Body of pancreas (tissue), 4 donors: ENCODE results near the gene KRT6A. TPM values are rescaled to one million over a fixed set of nuclear protein-coding genes. Genes with fewer than 3 reads are reported as not detected.

ENCODE experiments used
- ATAC-seq: fragments of 150-250 bp; one replicate; pipeline ENCODE4 v1.9.1; 2016
- DNase-seq, 4 donors: peaks; one replicate each; pipeline ENCODE4 v3.0.0-alpha.2; 2019
- H3K27ac ChIP-seq, 4 donors: fragments of 200-600 bp; sonication (generic); 1 replicate in 3 of 4; 2 replicates in 1 of 4; pipeline versions ENCODE4 v1.5.1 to v1.6.1; 2016 to 2019; ENCODE audit warnings: mild to moderate bottlenecking in 1 of 4, mixed read lengths in 1 of 4, moderate library complexity in 1 of 4
- H3K27me3 ChIP-seq, 2 donors: fragments of 200-600 bp; sonication (generic); one replicate each; pipeline ENCODE4 v1.6.0; 2016; ENCODE audit warnings: mild to moderate bottlenecking in 1 of 2
- H3K36me3 ChIP-seq, 2 donors: fragments of 200-600 bp; sonication (generic); replicated peaks in 1 of 2; 2 replicates each; pipeline ENCODE4 v1.5.1; 2016; ENCODE audit warnings: low read depth in 2 of 2; ENCODE audit not compliant: insufficient read depth in 1 of 2
- H3K4me1 ChIP-seq: fragments of 200-600 bp; sonication (generic); one replicate; pipeline ENCODE4 v1.6.0; 2016
- H3K4me3 ChIP-seq, 2 donors: fragments of 200-600 bp; sonication (generic); 1 replicate in 1 of 2; 2 replicates in 1 of 2; pipeline ENCODE4 v1.5.1; 2016 to 2019
- H3K9me3 ChIP-seq, 3 donors: fragments of 200-600 bp; sonication (generic); 1 replicate in 2 of 3; 2 replicates in 1 of 3; pipeline ENCODE4 v1.5.1; 2016
- CTCF ChIP-seq, 7 experiments: fragments of 450-650 bp in 4 of 7; fragments of 200-600 bp in 3 of 7; sonication (generic) in 3 of 7; IDR thresholded peaks; one replicate each; pipeline ENCODE4 v1.5.1; 2016 to 2019; ENCODE audit warnings: antibody characterized with exemption in 7 of 7
- POLR2A ChIP-seq, 3 donors: fragments of 450-650 bp; IDR thresholded peaks; one replicate each; pipeline ENCODE4 v1.6.1; 2016; ENCODE audit warnings: antibody characterized with exemption in 3 of 3, mild to moderate bottlenecking in 2 of 3
- WGBS, 2 donors: methylation state at CpG; one replicate each; pipeline ENCODE4 v1.1.5; 2017; 5-methylcytosine and 5-hydroxymethylcytosine counted together
- intact Hi-C: fragments of 100-400 bp; cut with DNase I; formaldehyde crosslinking; loops from one replicate; pipeline ENCODE4 v1.15.1; 2023
- total RNA-seq, 2 donors: library from RNA; depleted of rRNA; stranded (reverse); fragments of >200 nt; gene quantifications; one replicate each; pipeline ENCODE4 v1.1.0, GENCODE V29; 2016

The KRT6A gene
- total RNA-seq, 2 donors from 2014 or later: not detected

GRCh38 chr12:52519826-52520662 is 27.0 kb upstream of the KRT6A start, which contains the start of gene KRT5:
Gene KRT5 (minus strand): TSS chr12:52520394. CDS start chr12:52520296, 98 bp downstream.
- H3K4me3 ChIP-seq: no peak within 1 kb of the TSS
- peaks cover 30% of the 10 kb centered on the region for H3K4me1 ChIP-seq
- H3K36me3 ChIP-seq: no peaks in the 10 kb centered on the region
- TF ChIP-seq CTCF (IDR thresholded peaks at IDR 0.05): no peak
- no peak for TF ChIP-seq POLR2A (IDR thresholded peaks at IDR 0.05)
- no peak for ATAC-seq
- H3K27ac ChIP-seq: peak within 1 kb of the TSS in 3 of 4 donors; percentile 65 to 76 (median 68)
- intact Hi-C loops: loop anchor here (10.0 kb wide), 1 partner anchor 365 kb away; no protein-coding TSS in a partner anchor
- no peaks in the 10 kb centered on the region for H3K27me3 ChIP-seq
- no peak for DNase-seq
- 83 to 87% methylated on average over 19 to 29 of the region's 29 CpGs for WGBS, 2 donors
- H3K9me3 ChIP-seq: no peaks in the 10 kb centered on the region

- intact Hi-C loops: loop anchor here (10.0 kb wide), 1 partner anchor 365 kb away; no protein-coding TSS in a partner anchor
- H3K4me1 ChIP-seq: peaks cover 30% of the 10 kb centered on the region
- TF ChIP-seq CTCF (IDR thresholded peaks at IDR 0.05) (no peak), POLR2A (IDR thresholded peaks at IDR 0.05) (no peak)
- ATAC-seq: no peak
- H3K27ac ChIP-seq: no peak overlapping the region
- 85 to 88% methylated on average over 2 to 3 of the region's 3 CpGs for WGBS, 2 donors
- no peak overlapping the region for H3K4me3 ChIP-seq
- no peak for DNase-seq
- H3K9me3 ChIP-seq: no peaks in the 10 kb centered on the region
- no peaks in the 10 kb centered on the region for H3K36me3 ChIP-seq
- no peaks in the 10 kb centered on the region for H3K27me3 ChIP-seq
Observed at GRCh38 chr12:52519387-52519703, 26.3 kb upstream of the KRT6A start.

- no peak for TF ChIP-seq POLR2A (IDR thresholded peaks at IDR 0.05)
- TF ChIP-seq CTCF (IDR thresholded peaks at IDR 0.05): no peak
- Histone ChIP-seq H3K4me1 (peaks cover 30% of the 10 kb centered on the region), H3K9me3 (no peaks in the 10 kb centered on the region), H3K27ac (no peak overlapping the region), H3K27me3 (no peaks in the 10 kb centered on the region), H3K4me3 (no peak overlapping the region), H3K36me3 (no peaks in the 10 kb centered on the region)
- intact Hi-C loops: loop anchor here (10.0 kb wide), 1 partner anchor 364 kb away; no protein-coding TSS in a partner anchor
- ATAC-seq: no peak
- 83 to 84% methylated on average over 8 of the region's 8 CpGs for WGBS, 2 donors
- DNase-seq: no peak
Observed at GRCh38 chr12:52518574-52519386, 25.7 kb upstream of the KRT6A start.

- TF ChIP-seq CTCF (IDR thresholded peaks at IDR 0.05): no peak
- no peak for TF ChIP-seq POLR2A (IDR thresholded peaks at IDR 0.05)
- intact Hi-C loops: loop anchor here (10.0 kb wide), 1 partner anchor 363 kb away; no protein-coding TSS in a partner anchor
- no peaks in the 10 kb centered on the region for H3K27me3 ChIP-seq
- no peak for ATAC-seq
- H3K9me3 ChIP-seq: no peaks in the 10 kb centered on the region
- no peak for DNase-seq
- H3K4me3 ChIP-seq: no peak overlapping the region
- no peaks in the 10 kb centered on the region for H3K36me3 ChIP-seq
- no peak overlapping the region for H3K27ac ChIP-seq
- peaks cover 25% of the 10 kb centered on the region for H3K4me1 ChIP-seq
- WGBS, 2 donors: 89 to 100% methylated on average over 5 of the region's 5 CpGs
Observed at GRCh38 chr12:52517888-52518287, 24.8 kb upstream of the KRT6A start.
